ENCODE data around the gene ATG14.
"Not testable (repeated sequence)": the region's sequence is repeated elsewhere in the genome, so short reads cannot be mapped to it uniquely, and the experiment has no call there.

Gene ATG14

GRCh38 chr14:55352201-55352600 lies 59.4 kb downstream of the ATG14 start:
- FAIRE-seq (no peak), DNase-seq (ENCODE audit: low spot score) (no peak)

- FAIRE-seq (no peak), DNase-seq (ENCODE audit: low spot score) (no peak)
These were observed 60.5 kb downstream of the ATG14 start for GRCh38 chr14:55351111-55351510.

GRCh38 chr14:55350461-55350860 lies 61.2 kb downstream of the ATG14 start:
- FAIRE-seq, result no peak

GRCh38 chr14:55349565-55349964 lies 62.1 kb downstream of the ATG14 start:
- DNase-seq (ENCODE audit: low spot score), result no peak
- no peak for FAIRE-seq

More at GRCh38 chr14:55350461-55350860, 61.2 kb downstream of the ATG14 start:
- no peak for DNase-seq (ENCODE audit: low spot score)

GRCh38 chr14:55348766-55349453 lies 62.7 kb downstream of the ATG14 start:
- no peak for DNase-seq (ENCODE audit: low spot score)
- no peak for FAIRE-seq

- FAIRE-seq (no peak), DNase-seq (ENCODE audit: low spot score) (no peak)
These were observed 63.9 kb downstream of the ATG14 start for GRCh38 chr14:55347748-55348147.

GRCh38 chr14:55347040-55347439 lies 64.6 kb downstream of the ATG14 start:
- no peak for DNase-seq (ENCODE audit: low spot score)
- no peak for FAIRE-seq

GRCh38 chr14:55344582-55345163 lies 67.0 kb downstream of the ATG14 start:
- not testable (repeated sequence) for DNase-seq (ENCODE audit: low spot score); FAIRE-seq

GRCh38 chr14:55341781-55342180 lies 69.8 kb downstream of the ATG14 start:
- no peak for FAIRE-seq
- no peak for DNase-seq (ENCODE audit: low spot score)

- FAIRE-seq, result no peak
These were observed 71.1 kb downstream of the ATG14 start for GRCh38 chr14:55340482-55340881.

GRCh38 chr14:55339770-55340169 lies 71.9 kb downstream of the ATG14 start:
- DNase-seq (ENCODE audit: low spot score) (no peak), FAIRE-seq (no peak)

More at GRCh38 chr14:55340482-55340881, 71.1 kb downstream of the ATG14 start:
- DNase-seq (ENCODE audit: low spot score), result no peak

GRCh38 chr14:55336691-55337090 lies 74.9 kb downstream of the ATG14 start:
- FAIRE-seq (no peak), DNase-seq (ENCODE audit: low spot score) (no peak)

- FAIRE-seq (no peak), DNase-seq (ENCODE audit: low spot score) (no peak)
These were observed 75.5 kb downstream of the ATG14 start for GRCh38 chr14:55336162-55336561.

GRCh38 chr14:55333711-55334485 lies 77.7 kb downstream of the ATG14 start:
- DNase-seq (ENCODE audit: low spot score) (no peak), FAIRE-seq (no peak)

GRCh38 chr14:55332654-55333570 lies 78.7 kb downstream of the ATG14 start:
- DNase-seq (ENCODE audit: low spot score) (no peak), FAIRE-seq (peak; percentile 14)

- FAIRE-seq, result no peak
- no peak for DNase-seq (ENCODE audit: low spot score)
These were observed 81.5 kb downstream of the ATG14 start for GRCh38 chr14:55329999-55330710.

GRCh38 chr14:55328317-55328716 lies 83.3 kb downstream of the ATG14 start:
- FAIRE-seq (no peak), DNase-seq (ENCODE audit: low spot score) (no peak)

GRCh38 chr14:55327179-55327578 lies 84.5 kb downstream of the ATG14 start:
- no peak for FAIRE-seq
- DNase-seq (ENCODE audit: low spot score), result no peak

GRCh38 chr14:55324812-55325211 lies 86.8 kb downstream of the ATG14 start:
- FAIRE-seq, result no peak
- no peak for DNase-seq (ENCODE audit: low spot score)

GRCh38 chr14:55323910-55324309 lies 87.7 kb downstream of the ATG14 start:
- DNase-seq (ENCODE audit: low spot score) (no peak), FAIRE-seq (no peak)

- no peak for FAIRE-seq
These were observed 92.9 kb downstream of the ATG14 start for GRCh38 chr14:55318694-55319093.

More at GRCh38 chr14:55318694-55319093, 92.9 kb downstream of the ATG14 start:
- no peak for DNase-seq (ENCODE audit: low spot score)

Data from RCC 7860 (cell line).